Activated T-cell treated with anti-CD3 and anti-CD28 coated beads, Interleukin-2, amount 50 U/mL, for 24 hours (primary cell): ENCODE results near the gene FBXW5.

Source experiments
- DNase-seq: peaks from one replicate; pipeline ENCODE4 v3.0.0-alpha.2; 2020
- H3K27ac Mint-ChIP-seq: 2 replicates; pipeline ENCODE4 v1.8.0; 2020; ENCODE audit warnings: mild to moderate bottlenecking, mixed read lengths
- H3K27me3 Mint-ChIP-seq: 2 replicates; pipeline ENCODE4 v1.8.0; 2020; ENCODE audit warnings: mixed read lengths
- H3K36me3 Mint-ChIP-seq: 2 replicates; pipeline ENCODE4 v1.8.0; 2020; ENCODE audit warnings: low read depth, mixed read lengths
- H3K4me1 Mint-ChIP-seq: 2 replicates; pipeline ENCODE4 v1.8.0; 2020; ENCODE audit warnings: low read depth, mixed read lengths
- H3K4me3 Mint-ChIP-seq: 2 replicates; pipeline ENCODE4 v1.8.0; 2020; ENCODE audit warnings: mild to moderate bottlenecking, moderate library complexity, mixed read lengths
- H3K9me3 Mint-ChIP-seq: 2 replicates; pipeline ENCODE4 v1.8.0; 2020; ENCODE audit warnings: mixed read lengths

FBXW5 gene

DNA sequence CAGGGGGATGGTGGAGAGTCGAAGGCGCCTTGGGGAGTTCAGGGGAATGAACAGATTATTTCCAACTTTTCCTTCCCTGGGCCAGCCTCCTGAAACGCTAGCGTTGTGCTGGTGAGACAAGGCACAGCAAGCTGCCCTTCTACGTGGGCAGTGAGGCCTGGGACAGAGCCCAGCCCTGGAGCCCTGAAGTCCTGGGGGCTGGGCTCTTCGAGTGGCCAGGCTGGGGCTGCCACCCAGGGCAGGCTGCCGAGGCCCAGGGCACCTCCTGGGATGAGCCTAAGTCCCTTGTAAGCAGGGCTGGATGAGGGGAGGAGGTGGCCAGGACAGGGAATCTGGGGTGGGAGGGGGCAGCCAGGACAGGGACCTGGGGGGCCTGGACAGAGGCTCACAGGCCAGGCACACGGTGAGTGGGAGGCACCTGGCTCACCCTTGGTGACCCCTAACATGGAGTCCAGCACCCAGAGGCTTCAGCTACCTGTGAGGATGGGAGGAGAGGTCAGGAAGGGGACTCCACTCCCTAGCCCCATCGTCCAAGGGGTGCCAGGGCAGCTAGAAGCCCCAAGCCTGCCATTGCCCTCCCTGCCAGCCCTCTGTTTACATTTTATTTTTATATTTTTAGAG, 6.2 kb upstream of the FBXW5 start:
- Mint-ChIP-seq H3K36me3 (no peaks in the 10 kb centered on the region), H3K27me3 (no peaks in the 10 kb centered on the region), H3K4me1 (peaks cover 15% of the 10 kb centered on the region), H3K9me3 (no peaks in the 10 kb centered on the region), H3K4me3 (peak overlapping the region; percentile 81), H3K27ac (peak overlapping the region; percentile 88)
- no peak for DNase-seq

DNA sequence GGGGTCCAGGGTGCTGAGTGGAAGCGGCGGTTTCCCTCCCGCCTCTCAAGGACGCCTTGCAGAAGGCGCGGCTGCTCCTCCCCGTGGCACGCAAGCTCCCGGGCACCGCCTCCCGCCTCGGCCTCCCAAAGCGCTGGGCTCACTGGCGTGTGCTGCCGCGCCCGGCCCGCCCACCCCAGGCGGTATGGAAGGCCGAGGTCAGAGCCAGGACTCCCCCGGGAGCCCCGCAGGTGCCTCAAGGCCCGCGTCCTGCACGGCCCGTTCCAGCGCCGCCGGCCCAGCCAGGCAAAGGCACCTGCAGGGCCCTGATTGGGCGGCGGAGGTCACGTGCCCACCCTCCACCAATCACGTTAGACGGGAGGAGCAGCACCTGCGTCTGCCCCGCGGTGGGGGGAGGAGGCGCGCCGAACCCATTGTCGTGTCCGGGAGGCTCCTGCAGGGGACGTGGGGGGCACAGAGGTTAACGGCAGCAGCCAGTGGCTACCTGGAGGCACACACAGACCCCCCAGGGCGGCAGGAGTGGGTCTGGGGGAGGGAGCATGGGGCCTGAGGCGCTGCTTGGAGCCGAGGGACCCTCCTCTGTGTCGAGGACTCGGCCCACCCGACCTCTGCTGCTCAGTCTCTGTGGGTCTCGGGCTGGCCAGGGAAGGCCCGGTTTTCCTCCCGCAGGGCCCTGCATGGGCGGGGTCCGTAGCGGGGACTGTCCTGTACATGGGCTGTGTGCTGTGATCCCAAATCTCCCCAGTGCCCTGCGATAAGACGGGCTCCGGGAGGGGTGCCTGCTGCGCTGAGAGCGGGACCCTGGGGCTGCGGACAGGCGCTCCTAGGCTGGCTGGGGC, 5.5 kb upstream of the FBXW5 start:
- Mint-ChIP-seq H3K27ac (peak overlapping the region; percentile 88), H3K9me3 (no peaks in the 10 kb centered on the region), H3K27me3 (no peaks in the 10 kb centered on the region), H3K36me3 (no peaks in the 10 kb centered on the region), H3K4me1 (peaks cover 16% of the 10 kb centered on the region), H3K4me3 (peak overlapping the region; percentile 81)
- DNase-seq = peak; percentile 98

DNA sequence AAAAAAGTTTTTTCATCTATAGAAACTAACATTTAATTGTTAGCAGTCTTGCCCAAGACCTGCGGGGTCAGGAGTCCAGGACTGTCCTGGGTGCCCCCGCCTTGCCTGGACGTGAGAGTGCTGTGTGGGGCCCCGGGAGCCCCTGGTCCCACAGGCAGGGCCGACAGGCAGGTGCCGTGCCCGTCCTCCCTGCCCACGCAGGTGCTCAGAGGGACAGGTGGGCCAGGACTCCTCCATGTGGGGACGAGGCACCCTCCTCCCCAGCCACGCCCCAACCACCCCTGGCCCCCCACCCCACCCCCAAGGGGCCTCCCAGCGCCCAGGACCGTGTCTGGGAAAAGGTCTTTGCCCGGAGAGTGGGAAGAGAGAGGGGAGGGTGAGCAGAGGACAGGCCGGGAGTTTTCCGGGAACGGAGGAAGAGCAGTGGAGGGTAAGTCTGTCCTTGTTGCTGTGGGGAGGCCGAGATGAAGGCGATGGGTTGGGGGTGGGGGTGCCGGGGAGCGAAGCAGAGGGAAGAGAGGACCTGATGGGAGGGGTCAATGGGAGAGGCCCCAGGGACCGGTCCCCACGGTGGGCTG, 4.8 kb upstream of the FBXW5 start:
- Mint-ChIP-seq H3K9me3 (no peaks in the 10 kb centered on the region), H3K4me3 (peak overlapping the region; percentile 81), H3K27me3 (no peaks in the 10 kb centered on the region), H3K4me1 (peaks cover 20% of the 10 kb centered on the region), H3K27ac (peak overlapping the region; percentile 88), H3K36me3 (no peaks in the 10 kb centered on the region)
- DNase-seq = no peak

GRCh38 chr9:136947955-136948510, 3.5 kb upstream of the FBXW5 start:
- no peak for DNase-seq
- no peak overlapping the region for H3K27ac Mint-ChIP-seq

DNA sequence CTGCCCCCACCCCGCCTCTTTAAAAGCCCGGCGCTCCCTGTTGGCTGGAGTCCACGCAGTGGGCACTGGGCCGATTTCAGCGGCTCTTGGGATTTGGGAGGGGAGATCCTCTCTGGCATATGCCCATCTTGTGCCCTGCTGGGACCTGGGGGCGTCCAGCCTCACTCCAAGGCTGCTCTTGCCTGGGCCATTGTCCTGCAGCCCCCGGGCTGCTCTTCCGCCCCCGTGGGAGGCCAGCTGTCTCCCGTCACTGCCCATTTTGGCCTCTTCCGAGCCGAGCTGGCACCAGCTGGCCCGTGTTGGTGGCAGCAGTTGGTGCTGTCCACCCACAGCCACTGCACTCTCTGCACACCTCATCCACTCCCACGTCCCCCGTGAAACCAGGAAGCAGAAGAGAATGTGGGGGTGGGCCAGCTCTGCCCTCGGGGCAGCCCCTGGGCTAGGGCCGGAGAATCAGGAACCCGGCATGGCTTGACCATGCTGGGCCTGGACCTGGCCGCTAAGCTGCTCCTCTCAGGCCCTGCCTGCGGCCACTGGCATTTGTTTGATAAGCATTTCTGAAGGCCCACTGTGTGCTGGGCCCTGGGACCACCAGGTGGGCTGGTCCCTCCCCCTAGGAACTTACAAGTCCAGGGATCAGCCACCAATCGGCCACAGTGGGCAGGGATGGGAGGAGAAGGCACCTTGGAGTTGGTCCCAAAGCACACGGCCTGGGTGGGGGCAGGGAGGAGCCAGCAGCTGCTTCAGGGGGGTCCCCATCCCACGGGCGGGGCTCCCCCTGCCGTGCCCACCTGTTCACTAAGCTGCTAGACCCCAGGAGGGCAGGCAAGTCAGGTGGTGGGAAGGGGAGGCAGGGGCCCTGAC, 2.7 kb upstream of the FBXW5 start:
- Mint-ChIP-seq H3K4me1 (peaks cover 27% of the 10 kb centered on the region), H3K9me3 (no peaks in the 10 kb centered on the region), H3K27me3 (no peaks in the 10 kb centered on the region), H3K36me3 (peaks cover 13% of the 10 kb centered on the region), H3K4me3 (no peak overlapping the region), H3K27ac (peak overlapping the region; percentile 68)
- no peak for DNase-seq

More at GRCh38 chr9:136947955-136948510, 3.5 kb upstream of the FBXW5 start:
- H3K36me3 Mint-ChIP-seq = peaks cover 6% of the 10 kb centered on the region
- H3K27me3 Mint-ChIP-seq = no peaks in the 10 kb centered on the region
- H3K4me1 Mint-ChIP-seq = peaks cover 23% of the 10 kb centered on the region
- peak overlapping the region; percentile 81 for H3K4me3 Mint-ChIP-seq
- no peaks in the 10 kb centered on the region for H3K9me3 Mint-ChIP-seq

DNA sequence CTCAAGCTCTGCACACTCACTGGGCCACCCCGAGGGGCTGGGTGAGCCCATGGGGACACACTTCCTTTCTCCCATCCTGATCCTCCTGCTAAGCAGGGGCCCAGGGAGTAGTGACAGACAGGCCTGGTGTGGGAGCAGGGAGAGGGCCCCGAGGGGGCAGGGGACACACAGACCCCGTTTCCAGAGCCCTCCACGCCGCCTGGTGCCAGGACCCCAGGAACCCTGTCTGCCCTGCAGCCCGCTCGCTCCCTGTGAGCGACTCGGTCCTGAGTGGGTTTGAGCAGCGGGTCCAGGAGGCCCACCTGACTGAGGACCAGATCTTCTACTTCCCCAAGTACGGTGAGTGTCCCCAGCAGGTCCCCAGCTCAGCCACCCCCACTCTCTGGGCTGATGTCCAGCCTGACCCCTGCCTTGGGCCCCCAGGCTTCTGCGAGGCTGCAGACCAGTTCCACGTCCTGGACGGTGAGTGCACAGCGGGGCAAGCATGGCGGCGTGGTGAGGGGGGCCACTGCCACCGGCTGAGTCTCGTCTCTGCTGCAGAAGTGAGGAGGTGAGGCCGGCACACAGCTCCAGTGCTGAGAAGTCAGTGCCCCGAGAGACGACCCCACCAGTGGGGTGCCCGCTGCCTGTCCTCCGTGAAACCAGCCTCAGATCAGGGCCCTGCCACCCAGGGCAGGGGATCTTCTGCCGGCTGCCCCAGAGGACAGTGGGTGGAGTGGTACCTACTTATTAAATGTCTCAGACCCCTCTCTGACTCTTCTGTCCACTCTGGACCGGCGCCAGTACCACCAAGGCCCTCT, 1.9 kb upstream of the FBXW5 start:
- H3K27me3 Mint-ChIP-seq = no peaks in the 10 kb centered on the region
- peaks cover 21% of the 10 kb centered on the region for H3K36me3 Mint-ChIP-seq
- H3K9me3 Mint-ChIP-seq = no peaks in the 10 kb centered on the region
- H3K4me3 Mint-ChIP-seq = no peak overlapping the region
- no peak for DNase-seq
- peaks cover 28% of the 10 kb centered on the region for H3K4me1 Mint-ChIP-seq
- no peak overlapping the region for H3K27ac Mint-ChIP-seq

DNA sequence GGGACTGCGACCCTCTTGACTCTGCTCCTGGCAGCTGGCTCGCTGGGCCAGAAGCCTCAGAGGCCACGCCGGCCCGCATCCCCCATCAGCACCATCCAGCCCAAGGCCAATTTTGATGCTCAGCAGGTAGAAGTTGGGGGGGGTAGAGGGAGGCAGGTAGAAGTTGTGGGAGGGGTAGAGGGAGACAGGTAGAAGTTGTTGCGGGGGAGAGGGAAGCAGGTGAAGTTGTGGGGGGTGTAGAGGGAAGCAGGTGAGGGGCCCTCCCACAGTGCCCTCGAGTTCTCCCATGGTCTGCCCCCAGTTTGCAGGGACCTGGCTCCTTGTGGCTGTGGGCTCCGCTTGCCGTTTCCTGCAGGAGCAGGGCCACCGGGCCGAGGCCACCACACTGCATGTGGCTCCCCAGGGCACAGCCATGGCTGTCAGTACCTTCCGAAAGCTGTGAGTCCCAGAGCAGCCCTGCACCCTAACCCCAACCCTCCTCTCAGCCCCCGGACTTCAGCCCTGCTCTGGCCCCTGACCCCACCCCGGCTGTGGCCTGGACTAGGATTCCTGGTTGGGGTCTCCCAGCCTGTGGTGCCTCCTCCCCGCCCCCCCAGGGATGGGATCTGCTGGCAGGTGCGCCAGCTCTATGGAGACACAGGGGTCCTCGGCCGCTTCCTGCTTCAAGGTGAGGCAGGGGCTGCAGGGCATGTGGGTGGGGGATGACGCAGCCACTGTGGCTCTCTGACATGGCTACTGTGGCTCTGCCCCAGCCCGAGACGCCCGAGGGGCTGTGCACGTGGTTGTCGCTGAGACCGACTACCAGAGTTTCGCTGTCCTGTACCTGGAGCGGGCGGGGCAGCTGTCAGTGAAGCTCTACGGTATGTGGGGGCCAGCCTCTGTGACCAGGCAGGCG, 1.0 kb upstream of the FBXW5 start:
- peaks cover 28% of the 10 kb centered on the region for H3K4me1 Mint-ChIP-seq
- H3K27ac Mint-ChIP-seq = no peak overlapping the region
- DNase-seq = no peak
- H3K36me3 Mint-ChIP-seq = peaks cover 30% of the 10 kb centered on the region
- H3K9me3 Mint-ChIP-seq = no peaks in the 10 kb centered on the region
- no peak overlapping the region for H3K4me3 Mint-ChIP-seq
- no peaks in the 10 kb centered on the region for H3K27me3 Mint-ChIP-seq

DNA sequence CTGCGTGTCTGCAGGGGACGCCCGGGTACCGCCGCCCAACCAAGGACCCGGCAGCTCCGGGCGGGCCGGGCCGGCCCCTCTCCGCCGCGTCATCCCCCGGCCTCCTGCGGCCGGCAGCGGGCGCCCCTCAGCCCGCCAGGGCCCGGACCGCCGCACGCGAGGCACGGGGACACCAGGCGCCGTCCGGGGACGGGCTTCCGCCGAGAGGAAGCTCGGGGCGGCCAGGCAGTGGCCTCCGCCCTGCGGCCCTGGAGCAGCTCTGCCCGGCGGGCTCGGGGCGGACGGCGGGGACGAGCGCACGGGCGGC, 373 bp downstream of the FBXW5 start:
- Mint-ChIP-seq H3K27ac (peak overlapping the region; percentile 86), H3K36me3 (peaks cover 43% of the 10 kb centered on the region), H3K4me1 (peaks cover 19% of the 10 kb centered on the region), H3K9me3 (no peaks in the 10 kb centered on the region), H3K4me3 (peak overlapping the region; percentile 82), H3K27me3 (no peaks in the 10 kb centered on the region)
- DNase-seq = no peak

- Mint-ChIP-seq H3K4me3 (peak overlapping the region; percentile 82), H3K27me3 (no peaks in the 10 kb centered on the region), H3K36me3 (peaks cover 49% of the 10 kb centered on the region), H3K9me3 (no peaks in the 10 kb centered on the region), H3K4me1 (peaks cover 19% of the 10 kb centered on the region), H3K27ac (peak overlapping the region; percentile 86)
- DNase-seq = peak; percentile 71
Observed at GRCh38 chr9:136943291-136944211, 987 bp downstream of the FBXW5 start.

- peaks cover 17% of the 10 kb centered on the region for H3K4me1 Mint-ChIP-seq
- no peaks in the 10 kb centered on the region for H3K27me3 Mint-ChIP-seq
- H3K9me3 Mint-ChIP-seq = no peaks in the 10 kb centered on the region
- peak overlapping the region; percentile 71 for H3K27ac Mint-ChIP-seq
- no peak for DNase-seq
- peak overlapping the region; percentile 82 for H3K4me3 Mint-ChIP-seq
- H3K36me3 Mint-ChIP-seq = peaks cover 54% of the 10 kb centered on the region
Observed at GRCh38 chr9:136942881-136943230, 1.7 kb downstream of the FBXW5 start.

DNA sequence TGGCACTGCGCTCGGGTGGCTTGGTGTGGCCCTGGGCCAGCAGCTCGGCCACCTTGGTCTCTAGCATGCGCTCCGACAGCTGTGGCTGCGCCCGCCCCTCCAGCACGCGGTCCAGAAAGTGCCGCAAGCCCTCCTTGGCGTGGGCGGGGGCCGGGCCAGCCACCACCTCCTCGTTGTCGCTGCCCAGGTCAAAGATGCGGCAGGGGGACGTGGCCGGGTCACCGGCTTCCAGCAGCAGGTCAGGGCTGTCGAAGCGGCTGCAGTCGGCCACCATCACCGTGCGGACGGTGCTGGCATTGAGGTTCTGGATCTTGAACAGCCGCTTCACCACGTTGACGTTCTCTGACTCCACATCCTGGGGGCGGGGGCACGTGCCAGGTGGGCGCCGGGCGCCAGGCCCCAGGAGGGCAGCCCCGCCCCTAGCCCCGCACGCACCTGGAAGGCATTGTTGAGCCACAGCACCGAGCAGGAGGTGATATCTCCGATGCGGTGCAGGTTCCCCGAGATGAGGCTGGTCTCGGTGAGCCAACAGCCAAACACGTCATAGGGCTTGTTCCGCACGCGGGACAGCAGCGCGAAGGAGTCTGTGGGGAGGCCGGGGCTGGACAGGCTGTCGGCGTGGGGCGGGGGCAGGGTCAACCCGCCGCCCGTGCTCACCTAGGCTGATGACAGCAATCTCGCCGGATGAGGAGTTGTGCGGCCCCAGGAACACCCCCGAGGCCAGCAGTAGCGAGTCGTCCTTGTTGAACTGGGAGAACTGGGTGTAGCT, 2.2 kb downstream of the FBXW5 start:
- peak overlapping the region; percentile 82 for H3K4me3 Mint-ChIP-seq
- DNase-seq = no peak
- H3K27ac Mint-ChIP-seq = peak overlapping the region; percentile 71
- H3K36me3 Mint-ChIP-seq = peaks cover 60% of the 10 kb centered on the region
- H3K4me1 Mint-ChIP-seq = peaks cover 17% of the 10 kb centered on the region
- H3K27me3 Mint-ChIP-seq = no peaks in the 10 kb centered on the region
- H3K9me3 Mint-ChIP-seq = no peaks in the 10 kb centered on the region
